Activated CD8-positive, alpha-beta memory T cell treated with anti-CD3 and anti-CD28 coated beads, Interleukin-2, amount 50 U/mL, for 1 hour (primary cell): ENCODE data around the gene ZFAND6.

Source experiments
- DNase-seq: peaks from one replicate; pipeline ENCODE4 v3.0.0-alpha.2; 2020; ENCODE audit errors: extremely low read depth

ZFAND6 gene

DNA sequence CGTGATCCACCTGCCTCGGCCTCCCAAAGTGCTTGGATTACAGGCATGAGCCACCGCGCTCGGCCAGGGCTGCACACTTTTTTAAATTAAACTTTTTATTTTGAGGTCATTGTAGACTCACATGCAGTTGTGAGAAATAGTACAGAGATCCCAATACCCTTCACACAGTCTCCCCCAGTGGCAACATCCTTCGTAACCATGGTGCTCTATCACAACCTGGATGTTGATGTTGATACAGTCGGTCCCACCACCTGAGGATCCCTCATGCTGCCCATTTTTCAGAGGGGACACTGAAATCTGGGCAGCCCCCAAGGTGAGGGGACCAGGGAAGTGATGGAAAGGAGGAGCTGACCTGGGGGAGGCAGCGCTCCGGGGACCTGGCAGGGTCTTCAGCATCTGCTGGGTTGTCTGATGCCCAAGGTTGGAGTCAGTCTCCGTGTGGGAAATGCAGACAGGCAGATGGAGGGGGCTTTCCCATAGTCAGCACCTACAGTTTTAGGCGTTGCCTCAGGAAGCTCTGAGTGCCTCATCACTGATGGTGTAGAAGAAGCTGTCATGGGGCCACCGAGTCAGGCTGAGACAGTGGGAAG is 110.4 kb downstream of the ZFAND6 start:
- no peak for DNase-seq

DNA sequence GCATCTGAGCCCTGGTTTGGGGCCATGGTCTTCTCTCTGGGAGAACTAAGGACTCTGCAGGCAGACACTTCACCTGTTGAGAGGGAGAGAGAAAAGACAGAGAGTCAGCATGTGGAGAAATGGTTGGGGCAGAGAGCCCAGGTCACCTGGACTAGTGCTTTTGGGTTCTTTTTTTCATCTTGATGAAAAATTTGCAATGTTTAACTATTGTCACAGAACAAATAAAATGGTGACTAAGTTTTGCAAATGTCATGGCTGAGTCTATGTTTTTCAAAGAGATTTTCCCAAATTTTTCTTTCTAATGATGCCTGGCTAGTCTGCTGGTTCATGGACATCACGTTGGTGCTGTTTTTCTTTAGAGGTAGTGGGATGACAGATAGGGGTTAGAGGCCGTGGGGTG is 111.1 kb downstream of the ZFAND6 start:
- no peak for DNase-seq

DNA sequence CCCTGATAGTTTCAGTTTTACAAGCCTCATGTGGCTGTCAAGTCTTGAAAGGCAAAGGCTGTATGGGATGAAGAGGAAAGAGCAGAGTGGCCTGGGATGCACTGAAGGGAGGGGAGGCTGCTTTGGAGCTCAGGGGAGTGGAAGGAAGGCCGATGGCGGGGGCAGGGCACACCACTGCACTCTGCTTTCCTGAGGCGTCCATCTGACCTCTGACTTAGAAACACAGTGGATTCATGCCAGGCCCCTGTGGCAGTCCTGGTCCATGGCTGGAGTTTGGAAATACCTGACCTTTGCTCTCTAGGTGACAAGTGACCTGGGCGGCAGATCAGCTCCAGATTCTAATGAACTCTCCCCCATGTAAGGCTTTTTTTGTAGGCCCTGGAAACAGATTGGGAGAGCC is 112.3 kb downstream of the ZFAND6 start:
- no peak for DNase-seq

DNA sequence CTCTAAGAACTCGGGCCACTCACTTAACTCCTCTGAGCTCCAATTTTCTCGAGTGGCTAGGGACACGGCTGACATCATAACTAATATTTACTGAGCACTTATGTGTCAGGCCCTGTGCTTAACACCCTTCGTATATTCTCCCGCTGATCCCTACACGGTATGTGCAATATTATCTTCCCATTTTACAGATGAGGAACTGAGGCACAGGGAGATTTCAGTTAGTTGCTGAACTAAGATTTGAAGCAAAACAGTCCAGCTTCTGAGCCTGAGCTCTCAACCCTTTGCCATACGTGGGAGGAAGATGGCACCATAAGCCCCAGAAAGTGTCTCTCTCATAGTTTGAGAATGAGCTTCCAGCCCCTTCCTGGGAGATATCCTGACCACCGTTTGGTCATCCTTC is 112.9 kb downstream of the ZFAND6 start:
- no peak for DNase-seq

DNA sequence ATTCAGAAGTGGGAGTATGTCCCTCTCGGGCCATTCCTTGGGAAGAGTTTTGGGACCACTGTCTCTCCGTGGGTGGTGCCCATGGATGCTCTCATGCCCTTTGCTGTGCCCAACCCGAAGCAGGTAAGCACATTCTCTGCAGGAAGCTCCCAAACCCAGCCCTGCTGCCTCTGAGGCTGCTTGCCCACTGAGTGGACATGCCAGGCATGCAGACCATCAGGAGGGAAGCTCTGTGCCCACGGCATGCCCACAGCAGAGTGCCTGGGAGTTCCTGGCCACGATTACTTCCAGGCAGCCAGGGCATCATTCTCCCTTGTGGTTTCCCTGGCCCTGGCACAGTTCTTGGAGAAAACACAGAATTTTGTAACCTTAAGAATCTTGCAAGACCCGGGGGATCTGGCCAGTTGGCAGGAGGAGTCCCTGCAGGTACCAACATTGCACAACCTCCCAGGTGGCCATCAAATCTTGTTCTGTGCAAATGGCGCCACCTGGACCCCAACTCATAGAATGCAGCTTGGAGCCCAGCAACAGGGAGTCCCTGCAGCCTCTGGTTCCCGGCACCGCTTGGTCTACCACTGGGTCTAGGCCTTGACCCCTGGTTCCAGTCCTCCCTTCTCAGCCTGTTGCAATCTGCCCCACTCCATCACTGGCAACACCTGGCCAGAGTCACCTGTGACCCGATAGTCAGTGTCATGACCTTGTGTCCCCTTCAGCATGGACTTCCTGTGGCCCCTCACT is 113.7 kb downstream of the ZFAND6 start:
- peak; percentile 25 for DNase-seq

DNA sequence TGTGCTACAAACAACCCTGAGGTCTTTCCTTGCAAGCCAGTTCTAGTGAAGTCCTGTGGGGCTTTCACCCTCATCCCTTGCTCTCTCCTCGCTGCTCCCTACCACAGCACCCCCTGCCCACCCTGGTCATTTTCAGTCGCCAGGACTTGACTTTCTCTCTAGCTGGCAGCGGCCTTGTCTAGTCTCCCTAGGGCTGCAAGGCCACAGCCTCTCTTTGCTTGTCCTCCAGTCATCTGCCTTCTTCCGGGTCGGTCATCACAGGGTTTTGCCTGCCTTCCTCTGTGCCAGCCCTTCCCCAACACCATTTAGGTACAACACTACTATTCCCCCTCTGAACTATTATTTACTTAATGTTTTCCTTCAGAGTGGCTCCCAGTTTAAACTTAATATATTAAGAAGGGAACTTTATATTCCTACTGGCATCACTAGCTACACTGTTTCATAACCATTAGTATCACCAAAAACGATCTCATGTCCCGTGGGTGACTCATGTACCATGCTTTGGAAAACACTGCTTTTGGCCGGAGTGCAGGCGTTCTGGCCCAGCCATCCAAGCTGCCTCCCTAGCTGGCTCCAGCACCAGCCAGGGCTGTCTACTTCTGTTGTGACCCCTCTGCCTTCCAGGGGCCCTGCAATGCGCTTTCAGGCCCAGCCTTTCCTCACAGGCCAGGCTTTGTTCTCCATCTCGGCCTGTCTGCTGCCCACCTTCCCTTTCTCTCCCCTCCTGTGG is 114.7 kb downstream of the ZFAND6 start:
- no peak for DNase-seq

DNA sequence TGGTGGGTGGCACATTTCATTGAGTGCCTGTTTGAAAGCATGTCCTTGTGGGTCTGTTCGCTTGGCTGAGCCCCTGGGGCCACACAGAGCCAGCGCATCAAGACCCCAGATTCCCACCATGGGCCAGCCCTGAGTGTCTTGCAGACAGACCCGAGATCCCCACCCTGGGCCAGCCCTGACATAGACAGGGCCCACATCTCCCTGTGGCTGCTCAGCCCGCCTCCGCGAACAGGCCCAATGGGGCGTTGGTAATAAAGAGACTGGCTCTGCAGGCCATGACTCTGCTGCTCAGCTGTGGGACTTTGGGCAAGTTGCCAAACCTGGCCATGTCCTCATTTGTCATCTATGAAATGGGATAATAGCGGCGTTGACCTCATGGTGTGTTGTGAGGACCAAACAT is 116.0 kb downstream of the ZFAND6 start:
- DNase-seq: no peak

DNA sequence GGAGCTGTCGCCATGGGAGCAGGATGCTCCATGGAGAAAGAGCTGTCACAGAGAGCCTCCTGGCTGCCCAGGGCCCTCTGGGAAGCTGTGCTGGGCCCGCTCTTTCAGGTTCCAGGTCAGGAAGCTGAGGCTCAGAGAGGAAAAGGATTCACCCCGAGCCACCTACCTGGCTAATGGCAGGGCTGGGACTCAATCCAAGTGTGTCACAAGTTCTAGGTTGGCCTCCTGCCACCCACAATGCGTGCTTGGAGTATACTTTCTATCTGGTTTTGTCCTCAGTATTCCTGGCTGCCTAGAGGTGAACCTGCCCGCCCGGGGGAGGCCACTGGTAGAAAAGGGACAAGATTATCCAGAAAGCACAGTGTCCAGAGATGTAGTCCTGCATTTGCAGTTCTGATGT is 117.0 kb downstream of the ZFAND6 start:
- DNase-seq: no peak

DNA sequence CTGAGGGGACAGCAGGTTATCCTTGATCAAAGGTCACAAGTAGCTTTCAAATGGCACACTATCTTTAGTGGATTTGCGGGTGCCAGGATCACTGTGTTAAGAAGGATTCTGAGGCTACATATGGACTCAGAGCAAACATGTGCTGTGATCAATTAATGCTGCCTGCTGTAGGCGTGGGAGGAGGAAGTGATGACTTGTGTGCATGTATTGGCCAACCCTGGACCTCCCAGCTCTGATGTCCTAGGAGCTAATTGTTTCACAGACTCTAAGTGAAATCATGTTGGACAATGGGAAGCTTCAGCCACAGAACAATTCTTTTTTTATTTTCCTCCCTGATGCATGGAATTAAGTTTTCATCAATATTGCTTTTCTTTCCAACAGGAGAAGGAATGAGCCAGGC is 117.7 kb downstream of the ZFAND6 start:
- no peak for DNase-seq

DNA sequence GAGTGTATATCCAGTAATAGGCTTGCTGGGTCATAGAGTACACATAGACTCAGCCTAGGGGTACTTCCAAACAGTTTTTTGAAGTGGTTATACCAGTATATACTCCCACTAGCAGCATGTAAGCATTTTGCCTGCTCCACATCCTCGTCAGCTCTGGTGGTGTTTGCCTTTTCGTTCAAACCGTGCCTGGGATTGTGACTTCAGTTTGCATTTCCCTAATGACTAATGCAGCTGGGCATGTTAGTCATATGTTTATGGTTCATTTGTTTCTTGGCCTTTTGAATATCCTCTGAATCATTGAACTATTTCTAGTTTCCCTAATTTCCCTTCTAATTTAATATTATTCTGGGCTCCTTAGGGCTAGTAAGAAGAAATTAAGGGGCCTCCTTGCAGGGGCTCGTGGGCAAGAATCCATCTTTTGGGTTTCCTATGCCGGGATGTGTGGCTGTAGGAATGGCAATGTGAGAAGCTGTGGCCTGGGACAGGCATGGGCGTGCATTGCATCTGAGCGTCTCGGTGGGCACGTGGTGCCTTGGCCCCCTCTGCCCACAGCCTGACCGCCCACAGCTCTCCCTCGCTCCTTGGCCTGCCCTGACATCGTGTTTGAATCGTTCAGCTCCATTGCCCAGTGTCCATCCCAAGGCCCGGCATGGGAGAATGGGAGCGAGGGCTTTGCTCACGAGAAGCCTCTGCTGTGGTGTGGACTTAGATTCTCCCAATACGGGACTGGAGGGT is 119.7 kb downstream of the ZFAND6 start:
- no peak for DNase-seq

DNA sequence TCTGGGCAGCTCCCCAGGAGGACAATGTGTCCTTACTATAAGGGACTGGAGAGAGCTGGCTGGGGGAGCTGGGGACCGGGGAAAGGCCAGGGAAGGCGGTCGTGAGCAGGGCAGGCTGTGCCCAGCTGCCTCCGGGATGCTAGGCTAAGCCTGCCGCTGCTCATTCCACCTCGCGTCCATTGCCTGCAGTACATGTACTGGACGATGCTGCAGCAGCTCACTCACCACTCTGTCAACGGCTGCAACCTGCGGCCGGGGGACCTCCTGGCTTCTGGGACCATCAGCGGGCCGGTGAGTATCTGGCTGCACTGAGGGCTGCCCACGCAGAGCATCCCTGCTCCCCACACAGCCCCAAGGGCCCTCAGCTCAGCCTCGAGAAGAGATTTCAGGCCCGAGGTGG is 120.5 kb downstream of the ZFAND6 start:
- no peak for DNase-seq

DNA sequence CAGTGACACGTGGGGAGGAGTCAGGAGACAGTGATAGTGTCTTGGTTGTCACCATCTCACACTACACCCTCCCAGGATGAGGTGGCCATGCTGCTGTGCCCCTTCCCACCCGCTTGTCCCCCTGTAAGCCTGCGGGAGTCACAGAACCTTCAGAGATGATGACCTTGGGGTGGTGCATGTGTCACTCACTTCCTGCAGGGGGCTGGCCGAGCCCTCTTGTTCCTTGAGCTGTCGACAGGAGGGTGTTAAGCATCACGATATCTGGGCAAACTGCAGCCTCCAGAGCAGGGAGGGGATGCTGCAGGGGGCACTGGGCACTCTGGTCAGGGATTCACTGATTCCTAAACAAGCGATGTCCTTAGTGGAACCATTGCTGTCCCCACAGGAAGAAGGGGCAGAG is 121.0 kb downstream of the ZFAND6 start:
- DNase-seq: no peak

DNA sequence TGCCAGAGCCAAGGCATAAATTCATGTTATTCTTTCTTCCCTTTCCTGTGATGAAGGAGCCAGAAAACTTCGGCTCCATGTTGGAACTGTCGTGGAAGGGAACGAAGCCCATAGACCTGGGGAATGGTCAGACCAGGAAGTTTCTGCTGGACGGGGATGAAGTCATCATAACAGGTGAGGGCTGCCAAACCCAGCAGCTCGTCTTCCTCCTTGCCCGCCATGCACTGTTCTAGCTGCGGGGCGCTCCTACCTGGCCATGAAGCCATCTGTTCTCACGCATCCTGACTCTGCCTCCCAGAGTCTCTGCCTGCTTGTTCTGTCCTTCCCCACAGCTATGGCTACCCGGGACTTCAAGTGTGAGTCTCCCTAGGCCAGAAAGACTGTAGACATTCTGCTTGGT is 121.5 kb downstream of the ZFAND6 start:
- DNase-seq: no peak

DNA sequence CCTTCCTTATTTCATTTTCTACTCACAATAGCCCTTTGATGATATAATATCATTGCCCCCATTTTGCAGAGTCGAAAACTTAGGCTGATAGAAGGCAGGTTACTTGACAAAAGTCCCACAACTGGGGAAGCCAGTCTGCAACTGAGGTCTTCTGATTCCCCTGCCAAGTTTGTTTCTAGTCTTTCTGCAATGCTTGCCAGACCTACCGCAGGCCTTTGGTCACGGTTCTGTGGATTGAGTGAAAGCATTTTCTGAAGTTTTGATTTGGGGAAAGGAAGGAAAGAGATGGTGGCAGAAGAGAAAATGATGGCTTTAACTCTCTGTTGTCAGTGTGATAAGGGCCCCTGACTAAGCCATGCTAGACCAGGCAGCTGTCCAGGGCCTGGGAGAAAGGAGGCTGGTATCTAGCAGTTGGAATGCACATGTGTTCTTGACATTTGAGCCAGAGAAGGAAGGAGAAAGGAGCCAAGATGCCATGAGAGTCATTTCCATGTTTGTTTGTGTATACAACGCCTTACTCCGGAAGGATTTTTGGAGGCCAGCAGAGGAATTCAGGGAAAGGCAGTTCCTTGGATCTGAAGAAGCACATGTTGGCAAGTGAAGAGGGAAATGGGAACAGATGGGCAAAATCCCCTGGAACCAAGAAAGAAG is 123.3 kb downstream of the ZFAND6 start:
- no peak for DNase-seq

DNA sequence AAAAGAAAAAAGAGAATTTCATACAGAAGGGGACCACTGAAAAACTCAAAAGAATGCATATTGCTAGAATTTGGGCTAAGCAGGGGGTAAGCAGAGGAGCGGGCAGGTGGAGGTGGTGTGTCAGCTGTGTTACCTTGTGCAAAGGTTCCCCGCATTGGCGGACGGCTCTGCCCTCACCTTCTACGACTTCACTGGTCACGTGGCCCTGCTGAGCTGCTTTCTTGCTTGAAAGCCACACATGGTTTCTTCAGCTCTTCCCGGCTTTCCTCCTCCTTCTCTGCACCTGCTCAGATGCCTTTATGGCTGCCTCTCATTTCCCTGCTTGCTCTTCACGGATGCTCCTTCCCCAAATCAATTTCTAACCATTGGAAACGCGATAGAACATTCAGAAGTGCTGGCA is 123.8 kb downstream of the ZFAND6 start:
- no peak for DNase-seq

DNA sequence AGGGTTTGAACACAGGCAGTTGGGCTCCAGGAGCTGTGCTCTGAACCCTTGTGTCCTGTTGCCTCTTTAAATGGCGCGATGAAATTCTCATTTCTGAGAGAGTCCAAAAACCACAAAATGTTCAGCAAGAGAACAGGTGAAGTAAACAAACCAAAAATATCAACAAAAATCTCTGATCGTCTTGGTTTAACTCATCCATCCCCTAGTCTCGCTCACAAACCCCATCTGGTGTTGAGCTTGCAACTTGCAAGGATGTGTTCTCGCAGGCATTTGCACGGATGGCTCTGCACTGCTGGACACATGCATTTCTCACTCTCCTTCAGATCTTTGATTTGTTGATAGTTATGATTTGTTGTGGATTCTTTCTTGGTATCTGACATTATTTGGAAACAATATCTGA is 124.4 kb downstream of the ZFAND6 start:
- no peak for DNase-seq

DNA sequence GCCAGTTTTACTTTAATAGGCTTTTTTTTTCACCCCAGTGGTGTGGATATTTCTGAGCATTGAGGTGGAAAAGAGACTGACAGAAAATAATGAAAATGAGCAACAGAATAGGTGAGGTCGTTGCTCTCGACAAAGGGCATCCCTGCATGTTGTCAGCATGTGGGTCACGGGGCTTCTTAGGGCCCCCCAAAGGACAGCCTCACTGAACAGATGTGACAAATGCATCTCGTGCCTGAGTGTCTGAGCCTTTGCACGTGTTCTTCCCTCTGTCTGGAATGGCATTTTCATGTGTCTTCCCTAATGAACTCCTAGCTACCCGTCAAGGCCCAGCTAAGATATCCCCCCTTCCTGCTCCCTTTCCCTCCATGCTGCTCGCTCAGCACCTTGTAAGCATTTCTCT is 125.1 kb downstream of the ZFAND6 start:
- no peak for DNase-seq

DNA sequence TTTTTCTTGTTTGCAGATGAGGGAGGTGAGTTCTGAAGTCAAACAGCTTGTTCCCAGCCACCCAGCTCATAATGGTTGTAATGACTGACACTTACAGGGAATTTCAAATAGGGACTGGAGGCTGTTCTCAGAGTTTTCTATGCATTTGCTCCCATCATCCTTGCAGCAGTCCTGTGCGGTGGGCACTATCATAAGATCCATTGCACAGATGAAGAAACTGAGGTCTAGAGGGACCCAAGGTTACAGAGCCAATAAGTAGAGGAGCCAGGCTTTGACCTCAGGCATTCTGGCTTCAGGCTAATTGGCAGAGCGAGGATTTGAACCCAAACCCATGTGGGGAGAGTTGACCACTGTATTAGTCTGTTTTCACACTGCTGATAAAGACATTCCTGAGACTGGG is 125.7 kb downstream of the ZFAND6 start:
- no peak for DNase-seq

DNA sequence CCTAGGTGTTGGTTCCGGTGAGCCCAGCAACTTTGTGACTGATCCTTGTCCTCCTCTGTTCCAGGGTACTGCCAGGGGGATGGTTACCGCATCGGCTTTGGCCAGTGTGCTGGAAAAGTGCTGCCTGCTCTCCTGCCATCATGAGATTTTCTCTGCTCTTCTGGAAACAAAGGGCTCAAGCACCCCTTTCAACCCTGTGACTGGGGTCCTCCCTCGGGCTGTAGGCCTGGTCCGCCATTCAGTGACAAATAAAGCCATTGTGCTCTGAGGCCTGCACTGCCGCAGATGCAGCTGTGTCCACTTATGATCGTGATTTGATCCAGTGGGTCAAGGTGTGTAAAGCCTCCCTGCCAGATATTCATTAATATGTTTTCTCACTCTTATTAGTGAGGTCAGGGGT is 126.6 kb downstream of the ZFAND6 start:
- DNase-seq: no peak

DNA sequence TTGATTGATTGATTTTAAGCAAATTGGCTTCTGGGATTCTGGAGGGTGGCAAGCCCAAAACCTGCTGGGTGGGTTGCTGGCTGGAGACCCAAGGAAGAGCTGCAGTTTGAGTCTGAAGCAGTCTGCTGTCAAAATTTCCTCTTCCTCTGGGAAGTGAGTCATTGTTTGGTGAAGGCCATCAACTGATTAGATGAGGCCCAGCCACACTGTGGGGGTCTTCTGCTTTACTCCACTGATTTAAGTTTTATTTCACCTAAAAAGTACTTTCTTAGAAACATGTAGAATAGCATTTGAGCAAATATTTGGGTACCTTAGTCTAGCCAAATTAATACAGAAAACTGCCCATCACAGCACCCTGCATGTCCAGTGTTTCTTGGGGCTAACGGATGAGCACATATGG is 127.1 kb downstream of the ZFAND6 start:
- DNase-seq: no peak
